Right lobe of liver (tissue), 4 donors: ENCODE measurements around the gene BLID.

Source experiments
- POLR2A ChIP-seq: fragments of 450-650 bp; IDR thresholded peaks from one replicate; pipeline ENCODE4 v1.6.1; 2017; ENCODE audit warnings: antibody characterized with exemption, mild to moderate bottlenecking
- TF ChIP-seq, protein P1 (sequence below), 4 donors: fragments of 200-600 bp in 3 of 4; fragments of 450-650 bp in 1 of 4; IDR thresholded peaks; one replicate each; pipeline versions ENCODE4 v1.5.1 to v1.8.0; 2016 to 2022; ENCODE audit warnings: antibody characterized with exemption in 4 of 4, mild to moderate bottlenecking in 2 of 4
- donor health status: DM: no; HTN: no; CAD: no.
- donor health status: DM: no; HTN: no; CAD: no.
- donor health status: DM: no; HTN: yes; CAD: no.

- TF ChIP-seq, protein P1, sequence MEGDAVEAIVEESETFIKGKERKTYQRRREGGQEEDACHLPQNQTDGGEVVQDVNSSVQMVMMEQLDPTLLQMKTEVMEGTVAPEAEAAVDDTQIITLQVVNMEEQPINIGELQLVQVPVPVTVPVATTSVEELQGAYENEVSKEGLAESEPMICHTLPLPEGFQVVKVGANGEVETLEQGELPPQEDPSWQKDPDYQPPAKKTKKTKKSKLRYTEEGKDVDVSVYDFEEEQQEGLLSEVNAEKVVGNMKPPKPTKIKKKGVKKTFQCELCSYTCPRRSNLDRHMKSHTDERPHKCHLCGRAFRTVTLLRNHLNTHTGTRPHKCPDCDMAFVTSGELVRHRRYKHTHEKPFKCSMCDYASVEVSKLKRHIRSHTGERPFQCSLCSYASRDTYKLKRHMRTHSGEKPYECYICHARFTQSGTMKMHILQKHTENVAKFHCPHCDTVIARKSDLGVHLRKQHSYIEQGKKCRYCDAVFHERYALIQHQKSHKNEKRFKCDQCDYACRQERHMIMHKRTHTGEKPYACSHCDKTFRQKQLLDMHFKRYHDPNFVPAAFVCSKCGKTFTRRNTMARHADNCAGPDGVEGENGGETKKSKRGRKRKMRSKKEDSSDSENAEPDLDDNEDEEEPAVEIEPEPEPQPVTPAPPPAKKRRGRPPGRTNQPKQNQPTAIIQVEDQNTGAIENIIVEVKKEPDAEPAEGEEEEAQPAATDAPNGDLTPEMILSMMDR (IDR thresholded peaks at IDR 0.05), result no peak
- TF ChIP-seq POLR2A, result no peak
Measured at GRCh38 chr11:122146475-122146874, 30.5 kb upstream of the BLID start.
